Liver (tissue), 9 donors: ENCODE results near the gene NEK1. TPM values are rescaled to one million over a fixed set of nuclear protein-coding genes. Genes with fewer than 3 reads are reported as not detected.

ENCODE experiments used
- DNase-seq: peaks from one replicate; pipeline ENCODE4 v3.0.0-alpha.2; 2017; ENCODE audit warnings: low spot score
- H3K27ac ChIP-seq, 2 donors: one replicate each; pipeline ENCODE4 v1.7.0; 2013; ENCODE audit warnings: inconsistent platforms in 2 of 2, low read length in 2 of 2, control low read depth in 1 of 2, low read depth in 1 of 2, mild to moderate bottlenecking in 1 of 2
- H3K27me3 ChIP-seq, 4 donors: one replicate each; pipeline versions ENCODE4 v1.6.1 to v1.7.0; 2013; ENCODE audit warnings: low read length in 3 of 4, inconsistent platforms in 1 of 4, mild to moderate bottlenecking in 1 of 4, moderate library complexity in 1 of 4; ENCODE audit not compliant: control insufficient read depth in 4 of 4, insufficient read depth in 4 of 4
- H3K36me3 ChIP-seq, 4 donors: one replicate each; pipeline versions ENCODE4 v1.6.1 to v1.7.0; 2013; ENCODE audit warnings: low read length in 3 of 4, mild to moderate bottlenecking in 3 of 4, low read depth in 1 of 4, moderate library complexity in 1 of 4; ENCODE audit not compliant: control insufficient read depth in 4 of 4, insufficient read depth in 3 of 4
- H3K4me1 ChIP-seq, 4 donors: one replicate each; pipeline versions ENCODE4 v1.6.1 to v1.7.0; 2013; ENCODE audit warnings: low read length in 3 of 4, mild to moderate bottlenecking in 3 of 4, moderate library complexity in 1 of 4; ENCODE audit not compliant: control insufficient read depth in 4 of 4, insufficient read depth in 4 of 4
- H3K4me3 ChIP-seq, 3 donors: one replicate each; pipeline versions ENCODE4 v1.6.1 to v1.7.0; 2013; ENCODE audit warnings: low read length in 3 of 3, control low read depth in 1 of 3, low read depth in 1 of 3, mild to moderate bottlenecking in 1 of 3
- H3K9ac ChIP-seq, 2 donors: one replicate each; pipeline ENCODE4 v1.7.0; 2013; ENCODE audit warnings: low read length in 2 of 2, mild to moderate bottlenecking in 2 of 2, moderate library complexity in 2 of 2, control low read depth in 1 of 2, low read depth in 1 of 2
- H3K9me3 ChIP-seq, 4 donors: one replicate each; pipeline versions ENCODE4 v1.6.1 to v1.7.0; 2013; ENCODE audit warnings: low read length in 3 of 4; ENCODE audit not compliant: control insufficient read depth in 4 of 4
- ATF3 ChIP-seq: IDR thresholded peaks from 2 replicates; pipeline ENCODE4 v1.6.1; 2016; ENCODE audit warnings: antibody characterized with exemption
- CTCF ChIP-seq: fragments of 150-350 bp; IDR thresholded peaks from 2 replicates; pipeline ENCODE4 v1.5.1; 2017; ENCODE audit warnings: improper control_type of control experiment, low read depth, low read length; ENCODE audit not compliant: missing input control
- FOXA1 ChIP-seq: IDR thresholded peaks from 2 replicates; pipeline ENCODE4 v1.6.1; 2016; ENCODE audit warnings: antibody characterized with exemption
- FOXA2 ChIP-seq: IDR thresholded peaks from 2 replicates; pipeline ENCODE4 v1.6.1; 2016; ENCODE audit warnings: antibody characterized with exemption
- GABPA ChIP-seq, 2 donors: IDR thresholded peaks in 1 of 2; conservative IDR thresholded peaks in 1 of 2; 2 replicates each; pipeline ENCODE4 v1.6.1; 2016; ENCODE audit warnings: antibody characterized with exemption in 2 of 2, mild to moderate bottlenecking in 1 of 2, moderate library complexity in 1 of 2
- HNF4A ChIP-seq, 2 donors: conservative IDR thresholded peaks; 2 replicates each; pipeline ENCODE4 v1.6.1; 2016; ENCODE audit warnings: antibody characterized with exemption in 2 of 2, mild to moderate bottlenecking in 2 of 2
- HNF4G ChIP-seq: IDR thresholded peaks from 2 replicates; pipeline ENCODE4 v1.6.1; 2016; ENCODE audit warnings: antibody characterized with exemption
- MAX ChIP-seq: IDR thresholded peaks from 2 replicates; pipeline ENCODE4 v1.6.1; 2016; ENCODE audit warnings: antibody characterized with exemption
- NR2F2 ChIP-seq: IDR thresholded peaks from 2 replicates; pipeline ENCODE4 v1.6.1; 2016; ENCODE audit warnings: antibody characterized with exemption
- RAD21 ChIP-seq, 2 donors: IDR thresholded peaks; 2 replicates each; pipeline ENCODE4 v1.6.1; 2016; ENCODE audit warnings: antibody characterized with exemption in 2 of 2, mild to moderate bottlenecking in 2 of 2
- REST ChIP-seq: IDR thresholded peaks from 2 replicates; pipeline ENCODE4 v1.6.1; 2016; ENCODE audit warnings: antibody characterized with exemption, mild to moderate bottlenecking
- RXRA ChIP-seq, 2 donors: IDR thresholded peaks; 2 replicates each; pipeline ENCODE4 v1.6.1; 2017 to 2018; ENCODE audit warnings: antibody characterized with exemption in 2 of 2, mild to moderate bottlenecking in 1 of 2
- TAF1 ChIP-seq: conservative IDR thresholded peaks from 2 replicates; pipeline ENCODE4 v1.6.1; 2016; ENCODE audit warnings: antibody characterized with exemption, mild to moderate bottlenecking
- YY1 ChIP-seq: IDR thresholded peaks from 2 replicates; pipeline ENCODE4 v1.6.1; 2016; ENCODE audit warnings: antibody characterized with exemption, mild to moderate bottlenecking
- ZBTB33 ChIP-seq: IDR thresholded peaks from 2 replicates; pipeline ENCODE4 v1.6.1; 2016; ENCODE audit warnings: antibody characterized with exemption
- WGBS: extraction: QIAGEN DNeasy Blood & Tissue Kit; methylation state at CpG from one replicate; pipeline ENCODE4 v1.1.7; 2013; 5-methylcytosine and 5-hydroxymethylcytosine counted together
- polyA plus RNA-seq, 2 donors: library from polyadenylated mRNA; stranded (reverse) in 1 of 2; unstranded in 1 of 2; fragments of 200-250 nt in 1 of 2; fragments of >200 nt in 1 of 2; fragmentation: Nextera tagmentation in 1 of 2; extraction: Ambion mirVana in 1 of 2; gene quantifications; one replicate each; pipeline versions ENCODE4 v1.2.1 to v1.2.3, GENCODE V29; 2013 to 2015
- total RNA-seq, 2 donors: library from RNA; depleted of rRNA; stranded (reverse); fragments of >200 nt; gene quantifications; one replicate each; pipeline ENCODE4 v1.2.3, GENCODE V29; 2014
- donor health status: healthy.
- donor health status: healthy.
- donor health status: healthy.
- donor health status: healthy.
- donor health status: healthy.

Gene NEK1
- total and polyA plus RNA-seq, 4 donors, result 1.8 to 10.2 (median 5.3) TPM

- WGBS, result 96% methylated on average over 5 of the region's 5 CpGs
- Histone ChIP-seq H3K9me3 (peaks cover 0 to 5% (median 0%) of the 10 kb centered on the region in 4 donors), H3K27me3 (no peaks in the 10 kb centered on the region), H3K4me3 (no peak overlapping the region), H3K27ac (no peak overlapping the region), H3K9ac (no peak overlapping the region), H3K36me3 (no peaks in the 10 kb centered on the region), H3K4me1 (no peaks in the 10 kb centered on the region)
- TF ChIP-seq ATF3, result no peak
- no peak for TF ChIP-seq MAX
- no peak for TF ChIP-seq HNF4G
- no peak for TF ChIP-seq REST
- no peak for TF ChIP-seq CTCF
- no peak for TF ChIP-seq RAD21 (IDR thresholded peaks at IDR 0.05)
- no peak for TF ChIP-seq NR2F2
- no peak for TF ChIP-seq FOXA2
- DNase-seq, result no peak
These were observed 245.6 kb downstream of the NEK1 start for GRCh38 chr4:169366821-169367220.

- peaks cover 0 to 5% (median 0%) of the 10 kb centered on the region in 4 donors for H3K9me3 ChIP-seq
- H3K4me1 ChIP-seq, result no peaks in the 10 kb centered on the region
- 69% methylated on average over 6 of the region's 6 CpGs for WGBS
- no peaks in the 10 kb centered on the region for H3K36me3 ChIP-seq
- H3K27ac ChIP-seq, result no peak overlapping the region
- H3K4me3 ChIP-seq, result no peak overlapping the region
- H3K27me3 ChIP-seq, result no peaks in the 10 kb centered on the region
- no peak overlapping the region for H3K9ac ChIP-seq
- TF ChIP-seq RXRA (IDR thresholded peaks at IDR 0.05), result no peak
- no peak for TF ChIP-seq GABPA (IDR thresholded peaks at IDR 0.05 in 1 of 2, conservative IDR thresholded peaks at IDR 0.05 in 1 of 2)
- no peak for TF ChIP-seq HNF4A (conservative IDR thresholded peaks at IDR 0.05)
- TF ChIP-seq ZBTB33, result no peak
- TF ChIP-seq TAF1, result no peak
- TF ChIP-seq FOXA1, result no peak
- no peak for TF ChIP-seq YY1
- TF ChIP-seq NR2F2, result no peak
- no peak for TF ChIP-seq FOXA2
- DNase-seq, result no peak
These were observed 249.8 kb downstream of the NEK1 start for GRCh38 chr4:169362607-169363006.
